Muscle of leg (tissue), 11 donors: ENCODE results near the gene INPP5A. TPM values are rescaled to one million over a fixed set of nuclear protein-coding genes. Genes with fewer than 3 reads are reported as not detected.

Experiments
- DNase-seq: peaks from one replicate; pipeline ENCODE4 v3.0.0; 2013
- H3K27ac ChIP-seq: one replicate; pipeline ENCODE4 v1.5.1; 2013; ENCODE audit warnings: mild to moderate bottlenecking, low read length, control low read depth
- H3K27me3 ChIP-seq: one replicate; pipeline ENCODE4 v1.6.1; 2013; ENCODE audit warnings: low read length; ENCODE audit not compliant: control insufficient read depth, insufficient read depth
- H3K36me3 ChIP-seq: one replicate; pipeline ENCODE4 v1.6.1; 2013; ENCODE audit warnings: low read length; ENCODE audit not compliant: control insufficient read depth, insufficient read depth
- H3K4me1 ChIP-seq: one replicate; pipeline ENCODE4 v1.6.1; 2013; ENCODE audit warnings: low read length; ENCODE audit not compliant: control insufficient read depth, insufficient read depth
- H3K4me3 ChIP-seq: one replicate; pipeline ENCODE4 v1.5.1; 2013; ENCODE audit warnings: low read length, control low read depth
- H3K9me3 ChIP-seq: replicated peaks from 2 replicates; pipeline ENCODE4 v1.6.1; 2013; ENCODE audit warnings: low read depth, low read length; ENCODE audit not compliant: control insufficient read depth
- WGBS: methylation state at CpG from one replicate; pipeline ENCODE4 v1.1.5; 2013; ENCODE audit warnings: missing lambda C conversion rate; ENCODE audit not compliant: insufficient coverage; 5-methylcytosine and 5-hydroxymethylcytosine counted together
- polyA plus RNA-seq, 8 donors: library from polyadenylated mRNA; unstranded; fragments of 120-200 nt; gene quantifications; one replicate each; pipeline versions ENCODE4 v1.2.1 to v1.2.3, GENCODE V29; 2013; ENCODE audit warnings: inconsistent platforms in 1 of 8, low replicate concordance in 1 of 8; ENCODE audit not compliant: insufficient read length in 8 of 8, insufficient read depth in 1 of 8
- total RNA-seq: library from RNA; stranded (reverse); fragments of 120-200 nt; gene quantifications from one replicate; pipeline ENCODE4 v1.2.4, GENCODE V29; 2013

Gene INPP5A
- total and polyA plus RNA-seq, 9 donors = 34.1 to 56.2 (median 44.7) TPM

DNA sequence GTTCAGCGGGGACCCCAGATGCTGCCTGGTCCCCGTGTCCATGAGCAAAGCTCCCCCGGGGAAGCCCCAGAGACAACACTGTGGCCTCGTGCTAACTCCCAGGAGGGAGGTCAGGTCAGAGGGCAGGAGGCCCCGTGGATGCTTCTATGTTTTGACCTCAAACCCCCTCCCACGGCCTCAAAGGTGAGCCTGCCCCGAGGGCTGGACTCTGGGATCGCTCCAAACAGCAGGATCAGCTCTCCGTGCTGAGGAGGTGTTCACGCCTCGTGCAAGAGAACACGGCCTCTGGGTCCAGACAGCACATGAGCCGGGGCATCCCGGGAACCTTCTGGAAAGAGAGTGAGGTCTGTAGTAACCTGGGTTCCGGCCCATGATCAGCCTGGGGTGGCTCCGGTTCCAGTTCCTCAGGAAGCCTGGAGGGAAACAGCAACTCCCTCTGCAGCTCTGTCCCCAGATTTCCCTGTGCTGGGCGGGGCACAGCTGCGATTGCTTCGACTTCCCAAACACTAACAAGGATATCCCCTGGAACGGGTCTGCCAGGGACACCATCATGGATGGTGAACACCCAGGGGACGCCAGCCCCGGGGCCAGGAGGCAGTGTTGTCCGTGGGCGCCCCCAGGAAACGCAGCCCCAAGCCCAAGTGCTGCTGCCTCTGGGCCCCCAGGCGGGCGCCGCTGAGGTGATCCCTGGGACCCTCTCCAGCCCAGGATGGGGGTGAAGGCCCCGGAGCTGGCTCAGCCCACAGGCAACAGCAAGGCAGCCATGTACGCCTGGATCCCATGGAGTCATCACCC is 18.0 kb upstream of the INPP5A start:
- Histone ChIP-seq H3K4me3 (no peak overlapping the region), H3K9me3 (no peaks in the 10 kb centered on the region), H3K36me3 (no peaks in the 10 kb centered on the region), H3K27ac (peak overlapping the region; percentile 94), H3K27me3 (no peaks in the 10 kb centered on the region), H3K4me1 (peaks cover 93% of the 10 kb centered on the region)
- DNase-seq = peak; percentile 53
- 36% methylated on average over 24 of the region's 30 CpGs for WGBS

DNA sequence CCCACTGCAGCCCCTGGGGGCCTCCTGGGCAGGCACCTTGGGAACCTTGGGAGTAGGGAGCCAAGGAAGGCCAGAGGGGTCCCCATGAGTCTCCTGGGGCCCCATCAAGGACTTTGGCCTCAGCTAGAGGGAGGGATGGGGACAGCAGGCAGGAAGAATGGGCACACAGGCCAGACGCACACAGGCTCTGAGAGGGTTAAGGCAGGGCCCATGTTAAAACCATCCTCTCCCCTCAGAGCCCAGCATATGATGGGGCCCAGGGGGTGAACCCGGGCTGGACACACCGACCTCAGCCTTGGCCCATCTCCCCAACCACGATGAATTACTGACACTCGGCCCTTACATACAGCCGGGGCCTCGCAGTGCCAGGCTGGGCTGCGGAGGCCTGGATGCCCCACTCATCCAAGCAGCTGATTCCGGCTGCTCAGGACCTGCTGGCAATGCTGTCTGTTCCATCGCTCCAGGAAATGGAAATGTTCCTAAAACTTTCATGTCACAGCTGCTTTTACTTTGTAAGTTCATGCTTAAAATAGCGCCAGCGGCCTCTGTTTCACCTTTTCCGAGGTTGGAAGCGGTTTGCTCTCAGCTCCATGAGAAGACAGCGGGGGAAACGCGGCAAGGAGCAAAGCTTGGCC is 17.3 kb upstream of the INPP5A start:
- Histone ChIP-seq H3K4me1 (peaks cover 86% of the 10 kb centered on the region), H3K9me3 (no peaks in the 10 kb centered on the region), H3K27me3 (no peaks in the 10 kb centered on the region), H3K4me3 (no peak overlapping the region), H3K27ac (peak overlapping the region; percentile 94), H3K36me3 (no peaks in the 10 kb centered on the region)
- 8% methylated on average over 16 of the region's 17 CpGs for WGBS
- DNase-seq = peak; percentile 99

DNA sequence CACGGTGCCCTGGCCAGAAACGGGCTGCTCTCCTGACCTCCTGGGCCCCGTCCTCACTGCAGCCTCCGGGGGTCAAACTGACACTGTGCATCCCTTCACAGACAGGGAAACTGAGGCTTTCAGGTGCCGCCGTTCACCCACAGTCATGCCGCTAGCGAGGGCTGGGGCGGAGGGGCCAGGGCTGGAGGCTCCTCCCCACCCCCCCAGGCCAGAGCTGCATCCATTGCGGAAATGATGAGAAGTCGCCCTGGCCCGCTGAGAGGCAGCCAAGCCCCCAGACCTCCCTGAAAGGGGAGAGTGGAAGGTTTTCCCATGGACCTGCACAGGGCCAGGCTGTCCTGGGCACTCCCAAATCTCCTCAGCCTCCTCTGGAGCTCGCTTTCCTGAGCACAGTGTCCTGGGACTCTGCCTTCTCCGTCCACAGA is 16.5 kb upstream of the INPP5A start:
- Histone ChIP-seq H3K4me3 (no peak overlapping the region), H3K27ac (peak overlapping the region; percentile 94), H3K36me3 (no peaks in the 10 kb centered on the region), H3K27me3 (no peaks in the 10 kb centered on the region), H3K4me1 (peaks cover 79% of the 10 kb centered on the region), H3K9me3 (no peaks in the 10 kb centered on the region)
- WGBS = 34% methylated on average over 6 of the region's 14 CpGs
- no peak for DNase-seq

DNA sequence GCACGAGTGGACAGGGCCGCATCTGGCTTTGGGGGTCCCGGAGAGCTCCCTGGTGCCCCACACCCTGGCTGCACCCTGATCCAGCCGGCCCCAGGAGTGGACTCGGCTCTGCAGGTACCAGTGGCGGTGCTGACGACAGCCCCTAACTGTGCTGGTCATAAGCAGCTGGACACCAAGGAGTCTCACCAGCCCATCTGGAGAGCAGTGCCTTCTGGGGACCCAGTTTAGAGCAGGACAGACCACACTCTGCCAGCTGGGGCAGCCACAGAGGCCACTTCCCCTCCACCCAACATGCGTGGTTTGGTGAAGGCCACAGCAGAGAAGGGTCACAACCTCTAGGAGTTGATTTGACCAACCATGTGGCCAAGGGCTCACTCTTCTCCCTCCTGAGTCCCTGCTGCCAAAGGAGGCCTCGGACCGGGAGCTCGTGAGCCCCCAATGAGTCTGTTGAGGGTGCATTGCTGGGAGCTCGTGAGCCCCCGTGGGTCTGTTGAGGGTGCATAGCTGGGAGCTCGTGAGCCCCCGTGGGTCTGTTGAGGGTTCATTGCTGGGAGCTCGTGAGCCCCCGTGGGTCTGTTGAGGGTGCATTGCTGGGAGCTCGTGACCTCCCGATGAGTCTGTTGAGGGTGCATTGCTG is 16.0 kb upstream of the INPP5A start:
- Histone ChIP-seq H3K4me3 (no peak overlapping the region), H3K36me3 (no peaks in the 10 kb centered on the region), H3K9me3 (no peaks in the 10 kb centered on the region), H3K27ac (peak overlapping the region; percentile 94), H3K4me1 (peaks cover 74% of the 10 kb centered on the region), H3K27me3 (no peaks in the 10 kb centered on the region)
- 86% methylated on average over 19 of the region's 19 CpGs for WGBS
- no peak for DNase-seq

DNA sequence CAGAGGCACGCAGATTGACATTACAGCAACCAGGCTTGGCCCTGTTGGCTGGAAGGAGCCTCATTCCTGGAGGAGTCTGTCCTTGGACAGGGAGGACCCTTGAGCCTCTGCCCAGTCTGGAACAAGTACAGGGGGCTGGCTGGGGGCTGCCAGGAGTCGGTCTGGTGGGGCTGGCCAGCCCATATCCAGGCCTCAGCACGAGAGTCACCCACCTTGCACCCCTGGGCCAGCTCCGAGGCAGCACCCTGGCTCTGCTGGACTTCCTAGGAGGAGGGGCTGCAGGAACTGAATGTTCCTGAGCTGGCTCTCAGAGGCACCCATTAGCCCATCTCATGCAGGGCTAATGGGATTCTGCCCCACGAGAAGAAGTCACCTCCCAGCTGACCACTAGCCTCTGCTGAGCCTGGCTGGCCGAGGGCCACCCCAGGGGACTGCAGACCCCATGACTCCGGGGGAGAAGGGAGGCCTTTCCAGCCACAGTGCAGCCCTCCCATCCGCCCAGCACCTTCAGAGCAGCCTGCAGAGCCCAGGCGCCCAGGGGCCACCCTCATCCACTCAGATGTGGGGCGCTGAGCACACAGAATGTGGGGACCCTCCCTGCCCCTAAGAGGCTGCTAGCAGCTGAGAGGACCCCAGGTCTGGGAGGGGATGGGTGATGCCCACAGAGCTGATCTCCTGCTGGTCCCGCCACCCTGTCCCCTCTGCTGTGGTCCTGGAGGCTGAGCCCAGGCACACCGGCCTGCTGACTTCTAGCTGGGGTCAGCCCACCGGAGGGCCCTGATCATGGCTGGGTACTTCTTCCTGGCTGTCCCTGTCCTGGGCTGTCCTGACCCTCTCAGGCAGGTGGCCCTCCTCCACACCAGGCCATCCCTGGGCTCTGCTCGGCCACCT is 14.8 kb upstream of the INPP5A start:
- Histone ChIP-seq H3K27me3 (peaks cover 3% of the 10 kb centered on the region), H3K4me3 (no peak overlapping the region), H3K9me3 (no peaks in the 10 kb centered on the region), H3K4me1 (peaks cover 68% of the 10 kb centered on the region), H3K36me3 (no peaks in the 10 kb centered on the region), H3K27ac (no peak overlapping the region)
- 83% methylated on average over 11 of the region's 14 CpGs for WGBS
- DNase-seq = no peak

DNA sequence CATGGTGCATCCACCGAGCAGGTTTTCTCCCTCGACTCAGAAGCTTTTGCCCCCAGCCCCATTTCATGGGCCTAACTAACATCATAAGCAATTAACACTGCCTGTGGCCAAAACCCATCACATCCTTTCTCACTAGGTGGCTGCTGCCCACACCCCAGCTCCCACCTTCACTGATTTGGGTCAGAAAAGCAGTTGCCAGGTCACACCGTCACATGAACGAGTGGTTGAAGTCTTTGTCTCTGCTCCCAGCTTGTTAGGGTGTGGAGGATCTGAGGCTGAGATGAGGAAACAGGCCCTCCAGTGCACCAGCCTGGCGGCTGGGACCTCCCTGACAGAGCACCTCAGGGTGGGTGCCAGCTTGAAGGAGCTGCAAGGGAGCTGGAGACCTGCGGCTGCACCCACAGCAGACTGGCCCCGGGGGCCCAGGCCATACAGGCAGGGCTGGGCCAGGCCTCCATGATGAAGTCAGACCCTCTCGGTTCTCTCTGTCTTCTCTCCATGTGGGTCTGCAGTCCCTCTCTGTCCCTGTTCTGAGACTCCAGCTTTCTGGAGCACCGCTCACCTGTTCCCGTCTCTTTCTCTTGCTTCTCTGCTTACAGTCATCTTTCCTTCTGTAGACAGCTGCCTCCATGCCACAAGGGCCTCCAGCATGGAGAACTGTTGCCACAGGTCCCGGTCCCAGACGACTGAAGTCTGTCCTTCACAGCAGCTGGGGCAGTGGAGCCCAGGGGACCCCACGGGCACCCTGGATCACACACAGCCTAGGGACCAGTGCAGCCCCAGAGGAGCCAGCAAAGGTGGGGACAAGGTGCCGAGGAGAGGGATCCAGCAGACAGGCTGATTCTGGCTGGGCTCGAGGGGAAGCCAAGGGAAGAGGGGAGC is 13.8 kb upstream of the INPP5A start:
- Histone ChIP-seq H3K9me3 (no peaks in the 10 kb centered on the region), H3K4me3 (no peak overlapping the region), H3K4me1 (peaks cover 68% of the 10 kb centered on the region), H3K27me3 (peaks cover 8% of the 10 kb centered on the region), H3K36me3 (no peaks in the 10 kb centered on the region), H3K27ac (no peak overlapping the region)
- DNase-seq = no peak
- WGBS = 89% methylated on average over 15 of the region's 15 CpGs

DNA sequence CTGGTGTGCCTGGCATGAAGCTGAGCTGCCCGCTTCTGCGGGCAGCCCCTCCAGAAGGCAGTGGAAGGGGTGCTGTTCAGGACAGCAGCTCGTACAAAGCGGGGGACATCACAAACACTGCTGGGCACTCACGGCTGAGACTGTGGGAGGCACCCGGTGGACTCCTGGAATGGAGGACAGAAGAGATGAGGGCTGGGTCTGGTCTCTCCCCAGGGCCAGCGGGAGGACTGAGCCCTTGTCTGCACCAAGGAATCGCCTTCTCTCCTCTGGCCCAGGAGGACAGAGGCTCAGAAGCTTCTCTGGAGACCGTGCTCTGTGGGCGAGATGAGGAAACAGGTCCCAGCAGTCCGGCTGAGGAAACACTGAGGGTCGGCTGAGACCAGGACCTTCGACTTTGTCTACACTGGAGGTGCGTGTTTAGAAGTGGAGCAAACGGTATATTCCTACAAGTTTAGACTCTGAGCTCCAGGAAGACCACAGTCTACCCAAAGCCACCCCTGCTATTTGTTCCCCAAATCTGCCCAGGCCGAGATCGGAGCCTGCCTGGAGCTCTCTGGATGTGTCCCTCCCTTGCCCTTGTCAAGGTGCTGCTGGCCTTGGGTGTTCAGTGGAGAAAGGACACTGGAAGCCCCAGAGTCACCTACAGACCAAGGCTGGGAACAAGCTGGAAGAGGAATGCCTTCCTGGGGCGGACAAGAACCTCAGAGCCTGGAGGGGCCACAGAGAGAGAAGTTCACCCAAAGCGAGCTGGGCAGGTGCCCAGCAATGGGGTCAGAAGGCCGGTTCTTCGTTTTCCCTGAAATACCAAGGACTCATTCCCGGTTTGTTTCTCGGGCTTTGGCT is 12.9 kb upstream of the INPP5A start:
- Histone ChIP-seq H3K4me1 (peaks cover 59% of the 10 kb centered on the region), H3K27me3 (peaks cover 8% of the 10 kb centered on the region), H3K9me3 (no peaks in the 10 kb centered on the region), H3K27ac (no peak overlapping the region), H3K4me3 (no peak overlapping the region), H3K36me3 (no peaks in the 10 kb centered on the region)
- DNase-seq = no peak
- 92% methylated on average over 18 of the region's 23 CpGs for WGBS

DNA sequence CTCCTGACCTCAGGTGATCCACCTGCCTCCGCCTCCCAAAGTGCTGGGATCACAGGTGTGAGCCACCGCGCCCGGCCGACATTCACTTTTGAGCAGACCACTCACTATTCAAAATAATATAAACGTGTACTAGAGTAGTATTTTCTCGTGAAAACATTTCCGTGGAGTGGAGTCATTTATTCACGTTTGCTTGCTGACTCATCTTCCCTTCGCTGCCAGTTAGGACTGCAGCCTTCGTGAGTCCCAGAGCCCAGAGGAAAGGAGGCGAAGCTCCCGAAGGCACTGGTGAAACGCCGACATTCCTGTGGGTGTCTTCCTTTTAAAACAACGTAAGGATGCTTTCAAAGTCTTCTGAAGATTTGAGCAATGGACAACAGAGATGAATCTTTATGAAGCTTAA is 10.9 kb upstream of the INPP5A start:
- H3K4me1 ChIP-seq = peaks cover 39% of the 10 kb centered on the region
- no peaks in the 10 kb centered on the region for H3K36me3 ChIP-seq
- H3K9me3 ChIP-seq = peaks cover 11% of the 10 kb centered on the region
- no peak overlapping the region for H3K27ac ChIP-seq
- H3K27me3 ChIP-seq = peaks cover 8% of the 10 kb centered on the region
- H3K4me3 ChIP-seq = no peak overlapping the region
- WGBS = 65% methylated on average over 2 of the region's 16 CpGs
- no peak for DNase-seq
